Esophagus mucosa (tissue), 1 donor: ENCODE data around the gene FBXO15. TPM values are rescaled to one million over a fixed set of nuclear protein-coding genes. Genes with fewer than 3 reads are reported as not detected.
A peak's percentile ranks its signal among the peaks of the same experiment; 100 is the strongest.

ENCODE experiments used
- ATAC-seq: fragments of 200-7000 bp; cut with Tn5 transposase; one replicate; pipeline ENCODE4 v1.9.1; 2020
- total RNA-seq: library from RNA; stranded (reverse); gene quantifications from one replicate; pipeline ENCODE4 v1.2.4, GENCODE V29; 2023
- donor health status: DM: yes; HTN: yes; CAD: no.

FBXO15 gene
- total RNA-seq, 1 donor from 2014 or later, result 0.76 TPM

- no peak for ATAC-seq
Observed at GRCh38 chr18:74050807-74051206, 96.8 kb downstream of the FBXO15 start.

DNA sequence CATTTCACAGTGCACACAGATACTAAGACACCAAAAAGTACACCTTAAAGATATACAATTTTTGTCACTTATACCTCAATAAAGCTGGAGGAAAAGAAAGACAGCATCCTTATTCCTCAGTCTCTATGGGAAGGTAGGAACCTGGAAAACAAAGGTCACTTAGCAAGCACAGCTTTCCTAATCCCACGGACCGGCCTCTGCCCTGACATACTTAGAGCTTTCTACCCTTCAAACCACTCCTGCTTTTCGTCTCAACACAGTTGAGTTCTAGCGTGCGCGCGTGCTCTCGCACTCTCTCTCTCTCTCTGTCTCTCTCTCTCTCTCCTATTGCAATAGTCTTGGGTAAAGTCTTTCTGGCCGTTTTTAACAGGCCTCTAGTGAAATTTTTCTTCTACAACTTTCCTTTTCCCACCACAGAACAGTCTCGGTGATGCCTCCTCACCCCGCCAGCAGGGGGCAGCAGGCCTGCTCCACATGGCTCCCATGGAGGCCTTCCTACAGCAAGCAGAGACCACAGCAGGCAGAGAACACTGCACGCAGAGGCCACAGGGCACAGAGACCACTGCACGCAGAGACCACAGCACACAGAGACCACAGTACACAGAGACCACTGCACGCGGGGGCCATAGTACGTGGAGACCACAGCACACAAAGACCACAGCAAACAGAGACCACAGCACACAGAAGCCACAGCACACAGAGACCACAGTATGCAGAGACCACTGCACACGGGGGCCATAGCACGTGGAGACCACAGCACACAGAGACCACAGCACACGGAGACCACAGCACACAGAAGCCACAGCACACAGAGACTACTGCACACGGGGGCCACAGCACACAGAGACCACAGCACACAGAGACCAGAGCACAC is 106.9 kb downstream of the FBXO15 start:
- ATAC-seq, result peak; percentile 53

DNA sequence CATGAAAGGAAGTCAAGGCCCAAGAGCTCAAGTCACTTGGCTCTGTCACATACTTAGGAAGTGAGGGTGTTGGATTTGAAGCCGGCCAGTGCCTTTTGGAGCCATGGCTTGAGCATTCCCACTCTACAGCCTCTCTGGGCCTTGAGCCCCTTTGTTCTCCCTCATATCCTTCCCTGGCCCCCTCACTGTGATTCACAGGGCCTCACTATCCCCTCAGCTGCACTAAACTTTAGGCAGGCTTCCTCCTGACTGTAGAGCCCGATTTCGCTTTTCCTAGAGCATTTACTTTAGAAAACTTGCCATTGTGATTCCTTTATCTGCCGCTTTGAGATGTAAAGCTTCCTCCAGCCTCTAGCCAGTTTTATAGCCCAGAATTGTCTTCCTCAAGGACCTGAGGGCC is 107.6 kb downstream of the FBXO15 start:
- ATAC-seq, result no peak

DNA sequence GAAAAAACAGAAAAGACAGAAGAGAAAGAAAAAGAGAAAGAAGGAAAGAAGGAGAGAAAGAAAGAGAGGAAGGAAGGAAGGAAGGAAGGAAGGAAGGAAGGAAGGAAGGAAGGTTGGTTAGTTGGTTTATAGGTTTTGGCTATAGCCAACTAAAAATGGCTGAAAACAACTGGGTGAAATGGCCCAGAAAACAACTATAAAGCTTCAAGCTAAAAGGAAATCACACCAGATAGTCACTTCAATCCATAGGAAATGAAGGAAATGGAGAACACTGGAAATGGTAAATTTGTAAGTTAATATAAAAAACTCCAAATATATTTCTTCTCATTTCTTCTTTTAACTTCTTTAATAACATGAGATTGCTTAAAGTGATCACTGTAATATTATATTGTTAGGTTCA is 118.5 kb downstream of the FBXO15 start:
- ATAC-seq, result no peak

Other genes starting within 250 kb of the FBXO15 start
- gene TIMM21, start 689 bp upstream of the FBXO15 start, total RNA-seq, result 23.2 TPM
- 74.4 TPM for gene CYB5A, start 144.1 kb upstream of the FBXO15 start, total RNA-seq
- gene C18orf63, start 168.0 kb upstream of the FBXO15 start, total RNA-seq, result not detected